SK-N-SH treated with all-trans-retinoic acid at 6 μM for 48 hours (cell line): ENCODE measurements around the gene CRKL.

Experiments used
- ARNTL ChIP-seq: fragments of 450-650 bp; formaldehyde crosslinking; IDR thresholded peaks from 2 replicates; pipeline ENCODE4 v1.5.0; 2020; ENCODE audit warnings: low read depth, mild to moderate bottlenecking, moderate library complexity, borderline replicate concordance
- CREB5 ChIP-seq: fragments of 250-450 bp; sonication (Bioruptor Pico); IDR thresholded peaks from 2 replicates; pipeline ENCODE4 v1.5.1; 2020; ENCODE audit warnings: low read depth, mild to moderate bottlenecking, moderate library complexity
- CSRNP3 ChIP-seq: fragments of 250-450 bp; sonication (Bioruptor Pico); IDR thresholded peaks from 2 replicates; pipeline ENCODE4 v1.5.1; 2021; ENCODE audit warnings: mild to moderate bottlenecking, moderate library complexity
- ESRRG ChIP-seq: fragments of 250-450 bp; sonication (Bioruptor Pico); IDR thresholded peaks from 2 replicates; pipeline ENCODE4 v1.6.1; 2021; ENCODE audit warnings: mild to moderate bottlenecking
- GLIS3 ChIP-seq: fragments of 250-450 bp; sonication (Bioruptor Pico); IDR thresholded peaks from 2 replicates; pipeline ENCODE4 v1.5.0; 2020; ENCODE audit warnings: mild to moderate bottlenecking, moderate library complexity
- OSR1 ChIP-seq: fragments of 250-450 bp; sonication (Bioruptor Pico); IDR thresholded peaks from 2 replicates; pipeline ENCODE4 v1.8.0; 2022; ENCODE audit warnings: moderate library complexity, mild to moderate bottlenecking, inconsistent platforms
- PPARA ChIP-seq: fragments of 250-450 bp; sonication (Bioruptor Pico); IDR thresholded peaks from 2 replicates; pipeline ENCODE4 v1.5.0; 2020; ENCODE audit warnings: mild to moderate bottlenecking, borderline replicate concordance
- RARB ChIP-seq: fragments of 250-450 bp; sonication (Bioruptor Pico); IDR thresholded peaks from 2 replicates; pipeline ENCODE4 v1.8.0; 2021; ENCODE audit warnings: mild to moderate bottlenecking, moderate library complexity
- TCF4 ChIP-seq: fragments of 250-450 bp; sonication (Bioruptor Pico); IDR thresholded peaks from 2 replicates; pipeline ENCODE4 v1.8.0; 2021; ENCODE audit warnings: mild to moderate bottlenecking, moderate library complexity, borderline replicate concordance
- ZC3H10 ChIP-seq: fragments of 250-450 bp; sonication (Bioruptor Pico); IDR thresholded peaks from 2 replicates; pipeline ENCODE4 v1.5.1; 2021; ENCODE audit warnings: mild to moderate bottlenecking, moderate library complexity
- ZFP3 ChIP-seq: fragments of 250-450 bp; sonication (Bioruptor Pico); IDR thresholded peaks from 2 replicates; pipeline ENCODE4 v1.5.0; 2020; ENCODE audit warnings: mild to moderate bottlenecking, moderate library complexity
- TF ChIP-seq, protein P1 (sequence below): fragments of 250-450 bp; sonication (Bioruptor Pico); IDR thresholded peaks from 2 replicates; pipeline ENCODE4 v1.8.0; 2020; ENCODE audit warnings: mild to moderate bottlenecking, moderate library complexity, borderline replicate concordance
- TF ChIP-seq, protein P2 (sequence below): fragments of 250-450 bp; sonication (Bioruptor Pico); IDR thresholded peaks from 2 replicates; pipeline ENCODE4 v1.8.0; 2021; ENCODE audit warnings: low read depth, mild to moderate bottlenecking, moderate library complexity, borderline replicate concordance

DNA sequence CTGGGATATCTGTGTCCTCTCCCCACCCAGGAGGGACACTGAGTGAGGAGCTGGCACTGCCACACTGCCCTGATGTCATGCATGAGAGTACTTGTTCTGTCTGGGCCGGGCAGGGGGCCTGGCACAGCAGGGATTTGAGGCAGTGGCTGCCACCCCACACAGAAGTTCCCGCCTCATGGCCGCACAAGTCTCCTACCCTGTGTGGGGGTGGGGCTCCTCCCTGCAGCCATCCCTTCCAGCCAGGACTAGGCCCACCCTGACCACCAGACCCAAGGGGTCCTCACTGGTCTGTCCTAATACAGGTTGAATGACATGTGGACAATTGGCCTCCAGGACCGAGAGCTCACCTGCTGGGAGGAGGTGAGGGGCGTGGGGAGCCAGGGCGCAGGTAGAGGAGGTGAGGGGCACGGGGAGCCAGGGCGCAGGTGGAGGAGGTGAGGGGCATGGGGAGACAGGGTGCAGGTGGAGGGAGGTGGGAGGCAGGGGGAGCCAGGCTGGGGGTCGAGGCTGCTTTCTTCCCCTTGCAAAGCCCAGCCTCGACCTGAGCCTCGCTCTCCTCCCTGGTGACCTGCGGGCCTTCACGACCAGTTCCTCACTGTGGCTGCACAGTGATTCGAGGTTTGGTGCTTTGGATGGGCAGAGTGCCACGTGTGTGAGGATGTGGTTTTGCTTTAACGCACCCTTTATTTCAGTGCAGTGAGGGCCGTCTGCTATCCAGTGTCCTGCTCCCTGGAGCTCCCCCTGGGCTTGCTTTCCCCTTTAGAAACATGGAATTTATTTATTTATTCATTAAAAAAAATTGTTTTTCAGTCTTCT is 72.3 kb downstream of the CRKL start:
- TF ChIP-seq ESRRG, result no peak
- TF ChIP-seq OSR1 (CRISPR knock-in tag), result no peak
- TF ChIP-seq, protein P1, sequence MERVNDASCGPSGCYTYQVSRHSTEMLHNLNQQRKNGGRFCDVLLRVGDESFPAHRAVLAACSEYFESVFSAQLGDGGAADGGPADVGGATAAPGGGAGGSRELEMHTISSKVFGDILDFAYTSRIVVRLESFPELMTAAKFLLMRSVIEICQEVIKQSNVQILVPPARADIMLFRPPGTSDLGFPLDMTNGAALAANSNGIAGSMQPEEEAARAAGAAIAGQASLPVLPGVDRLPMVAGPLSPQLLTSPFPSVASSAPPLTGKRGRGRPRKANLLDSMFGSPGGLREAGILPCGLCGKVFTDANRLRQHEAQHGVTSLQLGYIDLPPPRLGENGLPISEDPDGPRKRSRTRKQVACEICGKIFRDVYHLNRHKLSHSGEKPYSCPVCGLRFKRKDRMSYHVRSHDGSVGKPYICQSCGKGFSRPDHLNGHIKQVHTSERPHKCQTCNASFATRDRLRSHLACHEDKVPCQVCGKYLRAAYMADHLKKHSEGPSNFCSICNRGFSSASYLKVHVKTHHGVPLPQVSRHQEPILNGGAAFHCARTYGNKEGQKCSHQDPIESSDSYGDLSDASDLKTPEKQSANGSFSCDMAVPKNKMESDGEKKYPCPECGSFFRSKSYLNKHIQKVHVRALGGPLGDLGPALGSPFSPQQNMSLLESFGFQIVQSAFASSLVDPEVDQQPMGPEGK, result no peak
- TF ChIP-seq CSRNP3 (CRISPR knock-in tag), result no peak
- TF ChIP-seq TCF4, result no peak
- no peak for TF ChIP-seq ZFP3 (CRISPR knock-in tag)
- TF ChIP-seq RARB (CRISPR knock-in tag), result no peak
- TF ChIP-seq, protein P2, sequence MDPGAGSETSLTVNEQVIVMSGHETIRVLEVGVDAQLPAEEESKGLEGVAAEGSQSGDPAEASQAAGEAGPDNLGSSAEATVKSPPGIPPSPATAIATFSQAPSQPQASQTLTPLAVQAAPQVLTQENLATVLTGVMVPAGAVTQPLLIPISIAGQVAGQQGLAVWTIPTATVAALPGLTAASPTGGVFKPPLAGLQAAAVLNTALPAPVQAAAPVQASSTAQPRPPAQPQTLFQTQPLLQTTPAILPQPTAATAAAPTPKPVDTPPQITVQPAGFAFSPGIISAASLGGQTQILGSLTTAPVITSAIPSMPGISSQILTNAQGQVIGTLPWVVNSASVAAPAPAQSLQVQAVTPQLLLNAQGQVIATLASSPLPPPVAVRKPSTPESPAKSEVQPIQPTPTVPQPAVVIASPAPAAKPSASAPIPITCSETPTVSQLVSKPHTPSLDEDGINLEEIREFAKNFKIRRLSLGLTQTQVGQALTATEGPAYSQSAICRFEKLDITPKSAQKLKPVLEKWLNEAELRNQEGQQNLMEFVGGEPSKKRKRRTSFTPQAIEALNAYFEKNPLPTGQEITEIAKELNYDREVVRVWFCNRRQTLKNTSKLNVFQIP (CRISPR knock-in tag), result no peak
- TF ChIP-seq CREB5 (CRISPR knock-in tag), result no peak
- no peak for TF ChIP-seq ARNTL (CRISPR knock-in tag)
- TF ChIP-seq PPARA (CRISPR knock-in tag), result no peak
- no peak for TF ChIP-seq GLIS3 (CRISPR knock-in tag)
- no peak for TF ChIP-seq ZC3H10 (CRISPR knock-in tag)
